B cell (primary cell): Measurements from ENCODE around the gene LRRC43. TPM values are rescaled to one million over a fixed set of nuclear protein-coding genes. Genes with fewer than 3 reads are reported as not detected.

ENCODE experiments used
- ATAC-seq: fragments of 200-7000 bp; cut with Tn5 transposase; one replicate; pipeline ENCODE4 v1.10.0; 2021; ENCODE audit warnings: low read depth, mild to moderate bottlenecking, moderate number of reproducible peaks, moderate library complexity
- CTCF ChIA-PET: fragments of 350-600 bp; sonication (Branson Sonifier 250); formaldehyde crosslinking; loops from one replicate; lab custom pipeline; 2021; ENCODE audit warnings: antibody characterized with exemption, inconsistent platforms; lab: Charles Lee
- POLR2A ChIA-PET: fragments of 350-600 bp; sonication (Branson Sonifier 250); formaldehyde crosslinking; loops from one replicate; lab custom pipeline; 2021; ENCODE audit warnings: antibody characterized with exemption; lab: Charles Lee
- DNase-seq: peaks from one replicate; pipeline ENCODE4 v3.0.0; 2013
- H2AFZ ChIP-seq: 2 replicates; pipeline ENCODE4 v1.6.1; 2012; ENCODE audit warnings: mild to moderate bottlenecking, low read depth, low read length; ENCODE audit not compliant: insufficient read depth, poor library complexity, severe bottlenecking
- H3K27ac ChIP-seq, 2 donors: 1 replicate in 1 of 2; 2 replicates in 1 of 2; pipeline ENCODE4 v1.5.1; 2012 to 2013; ENCODE audit warnings: low read length in 2 of 2, mild to moderate bottlenecking in 2 of 2, moderate library complexity in 1 of 2
- H3K27me3 ChIP-seq, 4 experiments: fragments of 200-600 bp in 1 of 4; sonication (generic) in 1 of 4; replicated peaks in 1 of 4; 1 replicate in 2 of 4; 2 replicates in 2 of 4; pipeline versions ENCODE4 v1.6.1 to v1.7.0; 2013 to 2016; ENCODE audit warnings: low read length in 3 of 4, mild to moderate bottlenecking in 2 of 4, mixed read lengths in 1 of 4, moderate library complexity in 1 of 4; ENCODE audit not compliant: insufficient read depth in 4 of 4, control insufficient read depth in 3 of 4; ENCODE audit errors: control extremely low read depth in 1 of 4
- H3K36me3 ChIP-seq, 2 experiments: replicated peaks in 1 of 2; 1 replicate in 1 of 2; 2 replicates in 1 of 2; pipeline versions ENCODE4 v1.6.1 to v1.7.1; 2013; ENCODE audit warnings: low read length in 1 of 2; ENCODE audit not compliant: insufficient read depth in 2 of 2, control insufficient read depth in 1 of 2; ENCODE audit errors: control extremely low read depth in 1 of 2, extremely low read depth in 1 of 2
- H3K4me1 ChIP-seq, 2 donors: fragments of 200-600 bp in 1 of 2; sonication (generic) in 1 of 2; 1 replicate in 1 of 2; 2 replicates in 1 of 2; pipeline versions ENCODE4 v1.5.1 to v1.6.1; 2013 to 2017; ENCODE audit warnings: low read length in 2 of 2; ENCODE audit not compliant: control insufficient read depth in 2 of 2, insufficient read depth in 2 of 2
- H3K4me2 ChIP-seq: replicated peaks from 2 replicates; pipeline ENCODE3; 2012; ENCODE audit warnings: mild to moderate bottlenecking, low read depth, low read length; ENCODE audit not compliant: poor library complexity, severe bottlenecking
- H3K4me3 ChIP-seq, 5 experiments: fragments of 200-600 bp in 1 of 5; sonication (generic) in 1 of 5; 1 replicate in 3 of 5; 2 replicates in 2 of 5; pipeline versions ENCODE4 v1.5.1 to v1.7.0; 2011 to 2016; ENCODE audit warnings: low read length in 4 of 5, mild to moderate bottlenecking in 4 of 5, low read depth in 2 of 5, control low read depth in 1 of 5, moderate library complexity in 1 of 5; ENCODE audit not compliant: insufficient read depth in 1 of 5; ENCODE audit errors: control extremely low read depth in 1 of 5, extremely low read depth in 1 of 5
- H3K79me2 ChIP-seq: fragments of 200-600 bp; sonication (generic); one replicate; pipeline ENCODE4 v1.6.0; 2016; ENCODE audit warnings: low read length; ENCODE audit not compliant: control insufficient read depth, insufficient read depth
- H3K9ac ChIP-seq: fragments of 200-600 bp; sonication (generic); 2 replicates; pipeline ENCODE4 v1.6.1; 2017; ENCODE audit warnings: mild to moderate bottlenecking, low read length, moderate library complexity
- H3K9me3 ChIP-seq, 3 donors: one replicate each; pipeline versions ENCODE4 v1.6.1 to v1.7.1; 2013; ENCODE audit warnings: low read length in 2 of 3; ENCODE audit not compliant: control insufficient read depth in 2 of 3, insufficient read depth in 1 of 3; ENCODE audit errors: control extremely low read depth in 1 of 3
- H4K20me1 ChIP-seq: 2 replicates; pipeline ENCODE4 v1.6.0; 2012; ENCODE audit warnings: mild to moderate bottlenecking, low read length; ENCODE audit not compliant: insufficient read depth, control insufficient read depth, poor library complexity, severe bottlenecking
- H3K27ac Mint-ChIP-seq: one replicate; pipeline ENCODE4 v1.8.0; 2021; ENCODE audit warnings: mixed read lengths
- H3K27me3 Mint-ChIP-seq: one replicate; pipeline ENCODE4 v1.8.0; 2021; ENCODE audit warnings: mixed read lengths
- H3K4me1 Mint-ChIP-seq: one replicate; pipeline ENCODE4 v1.8.0; 2021; ENCODE audit warnings: mixed read lengths
- H3K4me3 Mint-ChIP-seq: one replicate; pipeline ENCODE4 v1.8.0; 2021; ENCODE audit warnings: mixed read lengths
- H3K9me3 Mint-ChIP-seq: one replicate; pipeline ENCODE4 v1.8.0; 2022; ENCODE audit warnings: mixed read lengths; ENCODE audit not compliant: insufficient read depth
- EZH2 ChIP-seq: IDR thresholded peaks from 2 replicates; pipeline ENCODE4 v1.6.1; 2012; ENCODE audit warnings: borderline replicate concordance, low read depth, mild to moderate bottlenecking, moderate library complexity, low read length; ENCODE audit not compliant: insufficient read depth, poor library complexity, severe bottlenecking
- WGBS: methylation state at CpG from one replicate; pipeline ENCODE4 v1.1.5; 2013; ENCODE audit warnings: missing lambda C conversion rate; ENCODE audit not compliant: insufficient coverage; 5-methylcytosine and 5-hydroxymethylcytosine counted together
- intact Hi-C: fragments of 100-400 bp; cut with micrococcal nuclease; formaldehyde crosslinking; loops from one replicate; pipeline ENCODE4 v1.10.0; 2022
- polyA plus RNA-seq: library from polyadenylated mRNA; depleted of rRNA; stranded (reverse); fragments of >200 nt; gene quantifications from 2 replicates; pipeline ENCODE4 v1.2.3, GENCODE V29; 2012
- total RNA-seq, 2 donors: library from RNA; stranded (reverse); fragments of 120-200 nt in 1 of 2; gene quantifications; 1 replicate in 1 of 2; 2 replicates in 1 of 2; pipeline versions ENCODE4 v1.2.3 to v1.2.4, GENCODE V29; 2013 to 2022
- TF ChIP-seq, protein P1 (sequence below): fragments of 200-600 bp; IDR thresholded peaks from one replicate; pipeline ENCODE4 v1.8.0; 2022; ENCODE audit warnings: antibody characterized with exemption, mild to moderate bottlenecking

LRRC43 gene
- total and polyA plus RNA-seq, 2 donors (not counting 1 experiment from before 2014, with no cell fraction given), result not detected

DNA sequence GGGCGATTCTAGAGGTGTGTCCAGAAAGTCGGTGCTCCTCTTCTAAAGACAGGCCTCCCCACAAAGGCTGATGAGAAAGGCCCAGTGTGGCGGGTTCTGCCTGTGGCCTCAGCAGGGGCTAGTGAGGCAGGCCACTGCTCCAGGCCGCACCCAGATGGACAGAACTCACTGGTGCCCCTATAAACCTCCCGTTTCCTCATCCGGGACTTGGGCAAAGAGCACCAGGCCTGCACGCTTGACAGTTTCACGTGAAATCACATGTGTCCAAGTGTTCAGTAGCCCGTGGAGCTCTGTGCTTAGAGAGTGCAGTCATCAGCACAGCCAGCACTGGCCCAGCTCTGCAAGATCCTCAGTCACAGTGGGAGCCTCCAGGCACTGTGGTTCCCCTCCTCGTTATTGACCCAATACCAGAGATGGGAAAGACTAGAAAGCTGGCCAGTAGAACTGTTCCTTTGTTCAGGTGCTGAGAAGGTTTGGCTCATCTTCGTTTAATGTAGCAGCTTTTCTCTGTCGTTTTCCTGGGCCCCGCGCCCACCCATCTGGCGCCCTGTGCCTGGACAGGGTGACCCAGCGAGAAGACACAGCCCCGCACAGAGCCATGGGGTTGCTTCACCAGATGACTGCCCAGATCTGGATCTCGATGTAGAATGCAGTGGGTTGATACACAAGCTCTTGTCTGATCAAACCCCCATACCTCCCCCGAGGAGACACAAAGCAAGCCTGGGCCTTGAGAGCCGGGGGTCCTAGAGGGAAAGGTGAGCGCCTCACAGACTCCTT, 35.2 kb upstream of the LRRC43 start:
- Histone ChIP-seq H3K9ac (no peak overlapping the region), H2AFZ (no peak overlapping the region), H3K4me1 (no peaks in the 10 kb centered on the region), H3K9me3 (no peaks in the 10 kb centered on the region), H4K20me1 (no peaks in the 10 kb centered on the region), H3K4me2 (no peak overlapping the region), H3K36me3 (peaks cover 0 to 7% of the 10 kb centered on the region in 2 experiments), H3K27me3 (no peaks in the 10 kb centered on the region), H3K79me2 (no peaks in the 10 kb centered on the region), H3K4me3 (no peak overlapping the region), H3K27ac (no peak overlapping the region)
- DNase-seq, result no peak
- CTCF ChIA-PET, result interaction anchor here (1.0 kb wide), 1 partner anchor 25 kb away, joined by 3 read pairs; no protein-coding TSS in a partner anchor
- POLR2A ChIA-PET, result interaction anchor here (0.6 kb wide), 1 partner anchor 1482 kb away, joined by 6 read pairs; no protein-coding TSS in a partner anchor
- intact Hi-C loops, result no loop called here
- Mint-ChIP-seq H3K4me1 (no peaks in the 10 kb centered on the region), H3K9me3 (no peaks in the 10 kb centered on the region), H3K27ac (no peak overlapping the region), H3K4me3 (no peak overlapping the region), H3K27me3 (no peaks in the 10 kb centered on the region)
- ATAC-seq, result no peak
- TF ChIP-seq EZH2, result no peak
- TF ChIP-seq, protein P1, sequence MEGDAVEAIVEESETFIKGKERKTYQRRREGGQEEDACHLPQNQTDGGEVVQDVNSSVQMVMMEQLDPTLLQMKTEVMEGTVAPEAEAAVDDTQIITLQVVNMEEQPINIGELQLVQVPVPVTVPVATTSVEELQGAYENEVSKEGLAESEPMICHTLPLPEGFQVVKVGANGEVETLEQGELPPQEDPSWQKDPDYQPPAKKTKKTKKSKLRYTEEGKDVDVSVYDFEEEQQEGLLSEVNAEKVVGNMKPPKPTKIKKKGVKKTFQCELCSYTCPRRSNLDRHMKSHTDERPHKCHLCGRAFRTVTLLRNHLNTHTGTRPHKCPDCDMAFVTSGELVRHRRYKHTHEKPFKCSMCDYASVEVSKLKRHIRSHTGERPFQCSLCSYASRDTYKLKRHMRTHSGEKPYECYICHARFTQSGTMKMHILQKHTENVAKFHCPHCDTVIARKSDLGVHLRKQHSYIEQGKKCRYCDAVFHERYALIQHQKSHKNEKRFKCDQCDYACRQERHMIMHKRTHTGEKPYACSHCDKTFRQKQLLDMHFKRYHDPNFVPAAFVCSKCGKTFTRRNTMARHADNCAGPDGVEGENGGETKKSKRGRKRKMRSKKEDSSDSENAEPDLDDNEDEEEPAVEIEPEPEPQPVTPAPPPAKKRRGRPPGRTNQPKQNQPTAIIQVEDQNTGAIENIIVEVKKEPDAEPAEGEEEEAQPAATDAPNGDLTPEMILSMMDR, result no peak
- WGBS, result 95% methylated on average over 20 of the region's 21 CpGs

DNA sequence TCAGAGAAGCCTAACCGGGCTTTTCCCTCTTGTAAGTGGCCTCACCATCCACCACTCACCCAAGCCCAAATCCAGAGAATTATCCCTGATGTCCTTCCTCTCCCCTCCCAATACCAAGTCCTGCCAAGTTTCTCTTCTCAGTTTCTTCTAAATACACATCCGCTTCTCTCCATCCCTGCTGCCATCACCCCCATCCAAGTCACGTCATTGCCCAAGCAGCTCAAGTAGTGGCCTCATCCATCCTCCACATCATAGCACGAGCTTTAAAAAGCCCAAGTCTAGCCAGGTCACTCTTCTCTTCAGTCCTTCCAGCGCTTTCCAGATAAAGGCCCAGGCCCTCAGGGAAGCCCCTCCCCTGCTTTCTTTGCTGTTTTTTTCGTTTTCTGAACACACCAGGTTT, 34.3 kb upstream of the LRRC43 start:
- ChIA-PET CTCF (interaction anchor here (1.0 kb wide), 1 partner anchor 25 kb away, joined by 3 read pairs; no protein-coding TSS in a partner anchor), POLR2A (no interaction called here)
- intact Hi-C loops, result no loop called here

More for the DNA sequence above, 34.3 kb upstream of the LRRC43 start:
- Mint-ChIP-seq H3K9me3 (no peaks in the 10 kb centered on the region), H3K4me3 (no peak overlapping the region), H3K27ac (no peak overlapping the region), H3K27me3 (peaks cover 3% of the 10 kb centered on the region), H3K4me1 (no peaks in the 10 kb centered on the region)
- no peaks in the 10 kb centered on the region for H3K36me3 ChIP-seq
- DNase-seq, result no peak
- 98% methylated on average over 6 of the region's 6 CpGs for WGBS
- no peak overlapping the region for H3K4me3 ChIP-seq
- no peak overlapping the region for H3K4me2 ChIP-seq
- no peaks in the 10 kb centered on the region for H3K4me1 ChIP-seq
- H3K9me3 ChIP-seq, result no peaks in the 10 kb centered on the region
- no peak overlapping the region for H2AFZ ChIP-seq
- no peaks in the 10 kb centered on the region for H3K27me3 ChIP-seq
- H3K27ac ChIP-seq, result no peak overlapping the region
- H4K20me1 ChIP-seq, result no peaks in the 10 kb centered on the region
- H3K79me2 ChIP-seq, result no peaks in the 10 kb centered on the region
- TF ChIP-seq, protein P1, result no peak
- TF ChIP-seq EZH2, result no peak
- H3K9ac ChIP-seq, result no peak overlapping the region
- ATAC-seq, result no peak
